Tibial artery (tissue), 4 donors: Measurements from ENCODE around the gene LDLR.

ENCODE experiments used
- DNase-seq, 2 donors: peaks; one replicate each; pipeline ENCODE4 v3.0.0-alpha.2; 2019
- H3K27ac ChIP-seq, 2 donors: fragments of 200-600 bp; sonication (generic) in 1 of 2; 1 replicate in 1 of 2; 2 replicates in 1 of 2; pipeline ENCODE4 v1.5.1; 2018 to 2019; ENCODE audit warnings: mild to moderate bottlenecking in 1 of 2
- H3K27me3 ChIP-seq, 2 donors: fragments of 200-600 bp; sonication (generic) in 1 of 2; one replicate each; pipeline versions ENCODE4 v1.5.1 to v1.6.0; 2016 to 2019
- H3K36me3 ChIP-seq, 3 donors: fragments of 200-600 bp; sonication (generic) in 2 of 3; one replicate each; pipeline ENCODE4 v1.5.1; 2016 to 2019; ENCODE audit warnings: mild to moderate bottlenecking in 2 of 3
- H3K4me1 ChIP-seq, 4 donors: fragments of 200-600 bp; sonication (generic) in 2 of 4; 1 replicate in 3 of 4; 2 replicates in 1 of 4; pipeline ENCODE4 v1.5.1; 2016 to 2019
- H3K4me3 ChIP-seq, 2 donors: fragments of 200-600 bp; sonication (generic) in 1 of 2; 1 replicate in 1 of 2; 2 replicates in 1 of 2; pipeline ENCODE4 v1.5.1; 2018 to 2019; ENCODE audit warnings: mild to moderate bottlenecking in 2 of 2
- H3K9me3 ChIP-seq, 3 donors: fragments of 200-600 bp; sonication (generic) in 1 of 3; one replicate each; pipeline ENCODE4 v1.5.1; 2016 to 2019
- intact Hi-C: fragments of 100-400 bp; cut with DNase I; formaldehyde crosslinking; loops from one replicate; pipeline ENCODE4 v1.15.0; 2023; ENCODE audit warnings: low total_unique reads
- TF ChIP-seq, protein P1 (sequence below), 2 experiments: fragments of 200-600 bp in 1 of 2; fragments of 450-650 bp in 1 of 2; IDR thresholded peaks; one replicate each; pipeline ENCODE4 v1.5.1; 2017 to 2019; ENCODE audit warnings: antibody characterized with exemption in 2 of 2, mild to moderate bottlenecking in 1 of 2, moderate library complexity in 1 of 2

LDLR gene

DNA sequence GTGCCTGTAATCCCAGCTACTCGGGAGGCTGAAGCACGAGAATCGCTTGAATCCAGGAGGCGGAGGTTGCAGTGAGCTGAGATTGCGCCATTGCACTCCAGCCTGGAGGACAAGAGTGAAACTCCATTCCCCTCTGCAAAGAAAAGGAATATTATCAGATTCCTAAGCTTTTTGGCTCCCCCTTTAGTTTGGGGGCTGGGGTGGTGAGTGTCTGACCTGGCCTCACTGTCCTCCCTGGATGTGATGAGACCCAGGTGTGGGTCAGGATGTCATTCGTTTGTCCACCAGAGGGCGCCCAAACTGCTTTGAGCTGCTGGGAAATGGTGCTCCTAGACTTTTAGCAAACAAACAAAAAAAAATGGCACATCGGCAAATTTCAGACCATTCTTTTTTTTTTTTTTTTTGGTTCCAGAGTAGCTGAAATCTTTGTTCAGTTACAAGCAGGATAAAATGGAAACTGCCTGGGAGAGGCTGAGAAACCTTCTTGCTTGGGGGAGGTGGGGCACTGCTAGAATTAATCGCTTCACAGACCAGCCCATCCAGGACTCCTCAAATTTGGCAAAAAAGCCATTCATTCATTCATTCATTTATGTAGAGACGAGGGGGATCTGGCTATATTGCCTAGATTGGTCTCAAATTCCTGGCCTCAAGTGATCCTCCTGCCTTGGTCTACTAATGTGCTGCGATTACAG is 36.9 kb downstream of the LDLR start:
- Histone ChIP-seq H3K4me3 (no peak overlapping the region), H3K27ac (peak overlapping the region; percentile 16 to 27), H3K27me3 (no peaks in the 10 kb centered on the region), H3K36me3 (peaks cover 0 to 76% (median 52%) of the 10 kb centered on the region in 3 donors), H3K9me3 (no peaks in the 10 kb centered on the region), H3K4me1 (peaks cover 0 to 11% (median 4%) of the 10 kb centered on the region in 4 donors)
- DNase-seq = peak; percentile 81 to 87
- TF ChIP-seq, protein P1, sequence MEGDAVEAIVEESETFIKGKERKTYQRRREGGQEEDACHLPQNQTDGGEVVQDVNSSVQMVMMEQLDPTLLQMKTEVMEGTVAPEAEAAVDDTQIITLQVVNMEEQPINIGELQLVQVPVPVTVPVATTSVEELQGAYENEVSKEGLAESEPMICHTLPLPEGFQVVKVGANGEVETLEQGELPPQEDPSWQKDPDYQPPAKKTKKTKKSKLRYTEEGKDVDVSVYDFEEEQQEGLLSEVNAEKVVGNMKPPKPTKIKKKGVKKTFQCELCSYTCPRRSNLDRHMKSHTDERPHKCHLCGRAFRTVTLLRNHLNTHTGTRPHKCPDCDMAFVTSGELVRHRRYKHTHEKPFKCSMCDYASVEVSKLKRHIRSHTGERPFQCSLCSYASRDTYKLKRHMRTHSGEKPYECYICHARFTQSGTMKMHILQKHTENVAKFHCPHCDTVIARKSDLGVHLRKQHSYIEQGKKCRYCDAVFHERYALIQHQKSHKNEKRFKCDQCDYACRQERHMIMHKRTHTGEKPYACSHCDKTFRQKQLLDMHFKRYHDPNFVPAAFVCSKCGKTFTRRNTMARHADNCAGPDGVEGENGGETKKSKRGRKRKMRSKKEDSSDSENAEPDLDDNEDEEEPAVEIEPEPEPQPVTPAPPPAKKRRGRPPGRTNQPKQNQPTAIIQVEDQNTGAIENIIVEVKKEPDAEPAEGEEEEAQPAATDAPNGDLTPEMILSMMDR (IDR thresholded peaks at IDR 0.05) = peak; percentile 74 to 88
- intact Hi-C loops = no loop called here

DNA sequence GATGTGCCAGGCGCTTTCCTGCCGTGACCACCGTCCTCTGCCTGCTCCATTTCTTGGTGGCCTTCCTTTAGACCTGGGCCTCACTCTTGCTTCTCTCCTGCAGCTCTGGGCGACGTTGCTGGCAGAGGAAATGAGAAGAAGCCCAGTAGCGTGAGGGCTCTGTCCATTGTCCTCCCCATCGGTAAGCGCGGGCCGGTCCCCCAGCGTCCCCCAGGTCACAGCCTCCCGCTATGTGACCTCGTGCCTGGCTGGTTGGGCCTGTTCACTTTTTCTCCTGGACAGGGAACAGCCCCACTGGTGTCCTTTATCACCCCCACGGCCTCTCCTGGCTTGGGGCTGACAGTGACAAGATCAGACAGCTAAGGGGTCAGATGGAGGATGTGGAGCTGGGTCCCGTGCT is 38.6 kb downstream of the LDLR start:
- Histone ChIP-seq H3K9me3 (no peaks in the 10 kb centered on the region), H3K4me1 (peaks cover 0 to 11% (median 4%) of the 10 kb centered on the region in 4 donors), H3K36me3 (peaks cover 0 to 79% (median 57%) of the 10 kb centered on the region in 3 donors), H3K4me3 (no peak overlapping the region), H3K27ac (peak overlapping the region; percentile 30 to 31), H3K27me3 (no peaks in the 10 kb centered on the region)
- TF ChIP-seq, protein P1 (IDR thresholded peaks at IDR 0.05) = no peak
- no peak for DNase-seq
- intact Hi-C loops = no loop called here

DNA sequence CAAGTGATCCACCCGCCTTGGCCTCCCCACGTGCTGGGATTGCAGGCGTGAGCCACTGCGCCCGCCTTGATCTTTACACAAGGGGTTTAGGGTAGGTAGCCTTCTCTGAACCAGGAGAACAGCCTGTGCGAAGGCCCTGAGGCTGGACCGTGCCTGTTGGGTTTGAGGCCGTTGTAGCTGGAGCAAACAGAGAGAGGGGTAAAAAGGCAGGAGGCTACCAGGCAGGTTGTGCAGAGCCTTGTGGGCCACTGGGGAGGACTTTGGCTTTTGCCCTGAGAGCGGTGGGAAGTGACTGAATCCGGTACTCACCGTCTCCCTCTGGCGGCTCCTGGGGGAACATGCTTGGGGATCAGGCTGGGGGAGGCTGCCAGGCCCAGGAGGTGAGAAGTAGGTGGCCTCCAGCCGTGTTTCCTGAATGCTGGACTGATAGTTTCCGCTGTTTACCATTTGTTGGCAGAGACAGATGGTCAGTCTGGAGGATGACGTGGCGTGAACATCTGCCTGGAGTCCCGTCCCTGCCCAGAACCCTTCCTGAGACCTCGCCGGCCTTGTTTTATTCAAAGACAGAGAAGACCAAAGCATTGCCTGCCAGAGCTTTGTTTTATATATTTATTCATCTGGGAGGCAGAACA is 41.7 kb downstream of the LDLR start:
- Histone ChIP-seq H3K36me3 (peaks cover 0 to 57% (median 39%) of the 10 kb centered on the region in 3 donors), H3K4me3 (no peak overlapping the region), H3K9me3 (no peaks in the 10 kb centered on the region), H3K27me3 (no peaks in the 10 kb centered on the region), H3K4me1 (peaks cover 0 to 11% (median 4%) of the 10 kb centered on the region in 4 donors), H3K27ac (peak overlapping the region; percentile 46 to 62)
- intact Hi-C loops = loop anchor here (2.0 to 5.0 kb wide), 2 partner anchors 94 to 194 kb away; no protein-coding TSS in a partner anchor
- TF ChIP-seq, protein P1 (IDR thresholded peaks at IDR 0.05) = peak; percentile 91 to 92
- DNase-seq = peak; percentile 83 to 90

DNA sequence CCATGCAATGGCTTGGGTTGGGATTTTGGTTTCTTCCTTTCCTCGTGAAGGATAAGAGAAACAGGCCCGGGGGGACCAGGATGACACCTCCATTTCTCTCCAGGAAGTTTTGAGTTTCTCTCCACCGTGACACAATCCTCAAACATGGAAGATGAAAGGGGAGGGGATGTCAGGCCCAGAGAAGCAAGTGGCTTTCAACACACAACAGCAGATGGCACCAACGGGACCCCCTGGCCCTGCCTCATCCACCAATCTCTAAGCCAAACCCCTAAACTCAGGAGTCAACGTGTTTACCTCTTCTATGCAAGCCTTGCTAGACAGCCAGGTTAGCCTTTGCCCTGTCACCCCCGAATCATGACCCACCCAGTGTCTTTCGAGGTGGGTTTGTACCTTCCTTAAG is 42.2 kb downstream of the LDLR start:
- no peaks in the 10 kb centered on the region for H3K9me3 ChIP-seq
- peaks cover 0 to 8% (median 3%) of the 10 kb centered on the region in 4 donors for H3K4me1 ChIP-seq
- H3K36me3 ChIP-seq = peaks cover 0 to 57% (median 39%) of the 10 kb centered on the region in 3 donors
- H3K27ac ChIP-seq = peak overlapping the region; percentile 46 to 62
- TF ChIP-seq, protein P1 (IDR thresholded peaks at IDR 0.05) = no peak
- H3K4me3 ChIP-seq = no peak overlapping the region
- no peak for DNase-seq
- no peaks in the 10 kb centered on the region for H3K27me3 ChIP-seq
- intact Hi-C loops = loop anchor here (2.0 to 5.0 kb wide), 2 partner anchors 95 to 194 kb away; no protein-coding TSS in a partner anchor

DNA sequence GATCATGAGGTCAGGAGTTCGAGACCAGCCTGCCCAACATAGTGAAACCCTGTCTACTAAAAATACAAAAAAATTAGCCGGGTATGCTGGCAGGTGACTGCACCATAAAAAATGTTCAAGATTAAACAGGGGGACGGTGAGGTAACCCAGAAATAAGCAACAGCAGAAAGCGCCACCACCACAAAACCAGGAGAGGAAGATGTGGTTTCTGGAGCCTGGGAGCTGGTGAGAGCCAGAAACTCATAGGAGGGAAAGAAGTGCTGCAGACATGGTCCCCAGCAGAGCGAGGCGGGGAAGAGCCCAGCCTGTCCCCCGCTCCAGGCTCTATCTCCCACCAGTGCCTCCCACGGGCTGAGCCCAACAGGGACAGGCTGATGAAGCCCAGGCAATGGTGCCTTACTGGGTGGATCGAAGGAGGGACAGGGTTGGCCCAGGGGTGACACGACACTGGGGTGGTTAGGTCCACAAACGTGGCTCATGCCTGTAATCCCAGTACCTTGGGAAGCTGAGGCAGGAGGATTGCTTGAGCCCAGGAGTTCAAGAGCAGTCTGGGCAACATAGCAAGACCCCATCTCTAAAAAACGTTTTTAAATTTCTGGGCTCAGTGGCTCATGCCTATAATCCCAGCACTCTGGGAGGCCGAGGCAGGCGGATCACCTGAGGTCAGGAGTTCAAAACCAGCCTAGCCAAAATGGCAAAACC is 47.3 kb downstream of the LDLR start:
- Histone ChIP-seq H3K4me1 (peaks cover 9 to 39% (median 30%) of the 10 kb centered on the region in 4 donors), H3K36me3 (peaks cover 0 to 16% (median 12%) of the 10 kb centered on the region in 3 donors), H3K27me3 (no peaks in the 10 kb centered on the region), H3K27ac (peak overlapping the region; percentile 91 to 92), H3K4me3 (no peak overlapping the region), H3K9me3 (no peaks in the 10 kb centered on the region)
- intact Hi-C loops = loop anchor here (2.0 kb wide), 1 partner anchor 68 kb away; no protein-coding TSS in a partner anchor
- no peak for DNase-seq
- TF ChIP-seq, protein P1 (IDR thresholded peaks at IDR 0.05) = no peak
